ENCODE data around the gene VPS37B. TPM values are rescaled to one million over a fixed set of nuclear protein-coding genes. Genes with fewer than 3 reads are reported as not detected.

The VPS37B gene
- total and polyA plus RNA-seq, 2 of the 8 experiments (the other 6 are each of a cell fraction or from before 2014, with no cell fraction given), result 11.9 to 15.7 TPM

DNA sequence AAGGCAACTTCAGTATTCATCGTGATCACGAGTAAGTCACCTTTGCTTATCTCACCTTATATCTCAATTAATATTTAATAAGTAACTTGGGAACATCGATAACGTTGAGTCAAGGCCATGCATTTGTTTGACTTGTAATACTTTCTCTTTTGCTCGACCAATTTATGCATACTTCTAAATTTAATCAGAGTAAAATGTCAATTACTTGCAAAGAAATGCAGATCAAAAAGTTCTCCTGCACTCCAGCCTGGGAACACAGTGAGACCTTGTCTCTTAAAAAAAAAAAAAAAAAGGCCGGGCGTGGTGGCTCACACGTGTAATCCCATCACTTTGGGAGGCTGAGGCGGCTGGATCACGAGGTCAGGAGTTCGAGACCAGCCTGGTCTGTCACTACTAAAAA, 72.5 kb downstream of the VPS37B start:
- no peaks in the 10 kb centered on the region for H3K23me2 ChIP-seq (ENCODE audit: low read depth, low read length)
- no peaks in the 10 kb centered on the region for H3K79me2 ChIP-seq (ENCODE audit: control insufficient read depth in 1 of 2, insufficient read depth in 2 of 2, low read length in 2 of 2)
- FAIRE-seq, result no peak
- H3K56ac ChIP-seq (replicated peaks; ENCODE audit: insufficient read length, low read depth, low read length), result no peak overlapping the region
- no peak for DNase-seq (ENCODE audit: low read depth in 1 of 2, low spot score in 2 of 2)
- no peak overlapping the region for H2BK120ac ChIP-seq (replicated peaks; ENCODE audit: low read depth, low read length)
- H3K79me1 ChIP-seq (ENCODE audit: low read depth, low read length), result no peaks in the 10 kb centered on the region
- no peak overlapping the region for H3K14ac ChIP-seq (ENCODE audit: insufficient read length)
- CTCF ChIA-PET (ENCODE audit: partially characterized antibody), result interaction anchor here (0.6 to 0.9 kb wide), 2 partner anchors 23 to 30 kb away, joined by 3 to 4 read pairs; no protein-coding TSS in a partner anchor
- H3K9me3 ChIP-seq (ENCODE audit: insufficient read depth in 2 of 2, low read depth in 1 of 2, low read length in 1 of 2), result no peaks in the 10 kb centered on the region
- H3K27ac ChIP-seq (ENCODE audit: low read depth, low read length), result no peak overlapping the region
- 92% methylated on average over 11 of the region's 11 CpGs; no CpG with 5 or more reads in 1 of the 2 experiments for WGBS, 2 experiments (ENCODE audit: extremely low coverage in 1 of 2, insufficient coverage in 1 of 2, insufficient read length in 1 of 2, insufficient replicate concordance in 2 of 2, low coverage in 1 of 2, low lambda C conversion rate in 2 of 2, missing lambda C conversion rate in 1 of 2)
- no peak overlapping the region for H2BK5ac ChIP-seq (ENCODE audit: low read depth, low read length)
- no peak overlapping the region for H3K4me3 ChIP-seq (ENCODE audit: extremely low read depth in 1 of 4, insufficient read depth in 2 of 4, low read depth in 3 of 4, low read length in 4 of 4)
- H3K23ac ChIP-seq (ENCODE audit: insufficient read length), result no peak overlapping the region
- no peaks in the 10 kb centered on the region for H4K20me1 ChIP-seq (replicated peaks in 1 of 2; ENCODE audit: control insufficient read depth in 1 of 2, insufficient read depth in 2 of 2, low read length in 2 of 2)
- H4K8ac ChIP-seq (ENCODE audit: extremely low read depth, insufficient read depth, low read length), result no peak overlapping the region
- no peaks in the 10 kb centered on the region for H3K36me3 ChIP-seq (ENCODE audit: control insufficient read depth in 2 of 4, insufficient read depth in 4 of 4, low read length in 3 of 4)
- H3K4me2 ChIP-seq (ENCODE audit: insufficient read depth in 1 of 2, low read depth in 2 of 2, low read length in 2 of 2), result no peak overlapping the region
- H3K4me1 ChIP-seq (replicated peaks in 1 of 4; ENCODE audit: control insufficient read depth in 3 of 4, insufficient read depth in 4 of 4, low read length in 3 of 4), result no peaks in the 10 kb centered on the region
- H2AK5ac ChIP-seq (ENCODE audit: low read depth, low read length), result no peak overlapping the region
- no peak overlapping the region for H4K5ac ChIP-seq (ENCODE audit: insufficient read length, low read depth, low read length)
- no peak overlapping the region for H2BK12ac ChIP-seq (ENCODE audit: low read depth, low read length)
- no peak overlapping the region for H3K9ac ChIP-seq (replicated peaks in 1 of 4; ENCODE audit: extremely low read depth in 1 of 4, low read depth in 3 of 4, low read length in 3 of 4)
- POLR2A ChIA-PET (ENCODE audit: partially characterized antibody), result interaction anchor here (1.5 kb wide), 1 partner anchor 11 kb away, joined by 3 read pairs; no protein-coding TSS in a partner anchor
- H2BK20ac ChIP-seq (ENCODE audit: low read length), result no peak overlapping the region
- H3K27me3 ChIP-seq (replicated peaks in 1 of 4; ENCODE audit: control insufficient read depth in 3 of 4, extremely low read depth in 1 of 4, insufficient read depth in 3 of 4, low read length in 3 of 4), result no peaks in the 10 kb centered on the region
- no peak overlapping the region for H3K18ac ChIP-seq (ENCODE audit: extremely low read depth, low read length)
- H2AFZ ChIP-seq (ENCODE audit: low read length), result no peak overlapping the region
- no peak overlapping the region for H3K4ac ChIP-seq (replicated peaks; ENCODE audit: insufficient read length, low read depth, low read length)
- H2BK15ac ChIP-seq (ENCODE audit: low read length), result no peak overlapping the region
- no peak overlapping the region for H4K91ac ChIP-seq (replicated peaks; ENCODE audit: insufficient read length, low read length)

All from H1 (cell line).